Mesenchymal stem cell (in vitro differentiated cells and primary cell): Measurements from ENCODE around the gene HOXB6.
A peak's percentile ranks its signal among the peaks of the same experiment; 100 is the strongest.

ENCODE experiments used
- DNase-seq: peaks from one replicate; pipeline ENCODE4 v3.0.0-alpha.2; 2013
- H2AFZ ChIP-seq: one replicate; pipeline ENCODE4 v1.6.1; 2013; ENCODE audit warnings: low read depth, mild to moderate bottlenecking, control low read depth, inconsistent platforms, low read length, moderate library complexity
- H2AK5ac ChIP-seq: 2 replicates; pipeline ENCODE4 v1.6.1; 2013; ENCODE audit warnings: low read length, moderate library complexity, mild to moderate bottlenecking, inconsistent platforms; ENCODE audit not compliant: severe bottlenecking
- H2BK120ac ChIP-seq: one replicate; pipeline ENCODE4 v1.6.1; 2013; ENCODE audit warnings: low read depth, mild to moderate bottlenecking, inconsistent platforms, low read length, moderate library complexity
- H2BK12ac ChIP-seq, 2 experiments: one replicate each; pipeline ENCODE4 v1.6.1; 2013; ENCODE audit warnings: inconsistent platforms in 2 of 2, low read length in 2 of 2, mild to moderate bottlenecking in 2 of 2, moderate library complexity in 2 of 2, control low read depth in 1 of 2
- H2BK15ac ChIP-seq: one replicate; pipeline ENCODE4 v1.6.1; 2013; ENCODE audit warnings: mild to moderate bottlenecking, low read depth, inconsistent platforms; ENCODE audit not compliant: poor library complexity, severe bottlenecking
- H2BK5ac ChIP-seq: 2 replicates; pipeline ENCODE4 v1.6.1; 2013; ENCODE audit warnings: low read depth, mild to moderate bottlenecking, low read length, control low read depth, inconsistent platforms; ENCODE audit not compliant: poor library complexity, severe bottlenecking
- H3K14ac ChIP-seq, 2 experiments: one replicate each; pipeline ENCODE4 v1.6.1; 2013; ENCODE audit warnings: inconsistent platforms in 2 of 2, low read length in 2 of 2, control low read depth in 1 of 2, mild to moderate bottlenecking in 1 of 2, moderate library complexity in 1 of 2
- H3K18ac ChIP-seq, 2 experiments: one replicate each; pipeline ENCODE4 v1.6.1; 2013; ENCODE audit warnings: inconsistent platforms in 2 of 2, low read length in 2 of 2, control low read depth in 1 of 2, low read depth in 1 of 2, mild to moderate bottlenecking in 1 of 2
- H3K23ac ChIP-seq, 2 experiments: one replicate each; pipeline ENCODE4 v1.6.1; 2013; ENCODE audit warnings: inconsistent platforms in 2 of 2, low read length in 2 of 2, mild to moderate bottlenecking in 2 of 2, moderate library complexity in 2 of 2, control low read depth in 1 of 2
- H3K27ac ChIP-seq: 2 replicates; pipeline ENCODE4 v1.5.1; 2013; ENCODE audit warnings: mild to moderate bottlenecking, moderate library complexity, low read length, control low read depth, inconsistent platforms; ENCODE audit not compliant: poor library complexity, severe bottlenecking
- H3K27me3 ChIP-seq, 2 experiments: 2 replicates each; pipeline versions ENCODE4 v1.6.1 to v1.7.0; 2013; ENCODE audit warnings: low read length in 2 of 2, mild to moderate bottlenecking in 2 of 2, moderate library complexity in 2 of 2, control low read depth in 1 of 2, inconsistent platforms in 1 of 2; ENCODE audit not compliant: control insufficient read depth in 1 of 2, insufficient read depth in 1 of 2
- H3K36me3 ChIP-seq, 2 experiments: 2 replicates each; pipeline versions ENCODE4 v1.6.1 to v1.7.0; 2013; ENCODE audit warnings: low read length in 2 of 2, control low read depth in 1 of 2, inconsistent platforms in 1 of 2, low read depth in 1 of 2, mild to moderate bottlenecking in 1 of 2; ENCODE audit not compliant: insufficient read depth in 2 of 2, control insufficient read depth in 1 of 2
- H3K4ac ChIP-seq, 2 experiments: one replicate each; pipeline ENCODE4 v1.6.1; 2013; ENCODE audit warnings: inconsistent platforms in 2 of 2, low read length in 2 of 2, mild to moderate bottlenecking in 2 of 2, moderate library complexity in 2 of 2, control low read depth in 1 of 2, low read depth in 1 of 2
- H3K4me1 ChIP-seq: 2 replicates; pipeline ENCODE4 v1.6.1; 2013; ENCODE audit warnings: low read depth, low read length, control low read depth; ENCODE audit not compliant: control insufficient read depth, insufficient read depth
- H3K4me2 ChIP-seq: 2 replicates; pipeline ENCODE4 v1.6.1; 2013; ENCODE audit warnings: low read length, mild to moderate bottlenecking, inconsistent platforms; ENCODE audit not compliant: poor library complexity, severe bottlenecking
- H3K4me3 ChIP-seq, 2 experiments: 2 replicates each; pipeline versions ENCODE4 v1.5.1 to v1.7.0; 2013; ENCODE audit warnings: low read length in 2 of 2, mild to moderate bottlenecking in 2 of 2, control low read depth in 1 of 2, low read depth in 1 of 2; ENCODE audit not compliant: insufficient read depth in 1 of 2
- H3K79me1 ChIP-seq: replicated peaks from 2 replicates; pipeline ENCODE4 v1.6.1; 2013; ENCODE audit warnings: mild to moderate bottlenecking, control low read depth, low read length, inconsistent platforms; ENCODE audit not compliant: poor library complexity, severe bottlenecking
- H3K9ac ChIP-seq: 2 replicates; pipeline ENCODE4 v1.7.0; 2013; ENCODE audit warnings: mild to moderate bottlenecking, low read length, moderate library complexity
- H3K9me3 ChIP-seq: 2 replicates; pipeline ENCODE4 v1.7.0; 2013; ENCODE audit warnings: mild to moderate bottlenecking, low read length; ENCODE audit not compliant: control insufficient read depth
- H4K8ac ChIP-seq: one replicate; pipeline ENCODE4 v1.6.1; 2013; ENCODE audit warnings: inconsistent platforms, mild to moderate bottlenecking, low read length, moderate library complexity
- H4K91ac ChIP-seq: one replicate; pipeline ENCODE4 v1.6.1; 2013; ENCODE audit warnings: mild to moderate bottlenecking, low read length, inconsistent platforms
- WGBS: methylation state at CpG from one replicate; pipeline ENCODE4 v1.1.7; 2013; ENCODE audit warnings: mixed read lengths; 5-methylcytosine and 5-hydroxymethylcytosine counted together

HOXB6 gene

GRCh38 chr17:48640858-48641180 is 36.0 kb upstream of the HOXB6 start:
- H3K9me3 ChIP-seq, result no peaks in the 10 kb centered on the region
- H2AFZ ChIP-seq, result no peak overlapping the region
- H4K91ac ChIP-seq, result no peak overlapping the region
- peaks cover 99 to 100% of the 10 kb centered on the region in 2 experiments for H3K27me3 ChIP-seq
- H2BK12ac ChIP-seq, result no peak overlapping the region
- no peak overlapping the region for H2AK5ac ChIP-seq
- H3K27ac ChIP-seq, result no peak overlapping the region
- no peaks in the 10 kb centered on the region for H3K36me3 ChIP-seq
- no peak overlapping the region for H3K14ac ChIP-seq
- H3K4me2 ChIP-seq, result no peak overlapping the region
- no peak for DNase-seq
- H4K8ac ChIP-seq, result no peak overlapping the region
- H2BK15ac ChIP-seq, result no peak overlapping the region
- peaks cover 4% of the 10 kb centered on the region for H3K4me1 ChIP-seq
- H3K4ac ChIP-seq, result no peak overlapping the region
- no peak overlapping the region for H3K9ac ChIP-seq
- no CpG with 5 or more reads among the region's 1 CpG for WGBS
- no peaks in the 10 kb centered on the region for H3K79me1 ChIP-seq
- no peak overlapping the region for H3K18ac ChIP-seq
- H2BK5ac ChIP-seq, result no peak overlapping the region
- no peak overlapping the region for H3K4me3 ChIP-seq
- H2BK120ac ChIP-seq, result no peak overlapping the region
- no peak overlapping the region for H3K23ac ChIP-seq

- 35% methylated on average over 2 of the region's 6 CpGs for WGBS
These were observed 35.4 kb upstream of the HOXB6 start for GRCh38 chr17:48639982-48640857.

GRCh38 chr17:48639136-48639535 is 34.4 kb upstream of the HOXB6 start:
- no peak overlapping the region for H2BK15ac ChIP-seq
- DNase-seq, result no peak
- H2BK5ac ChIP-seq, result no peak overlapping the region
- H3K18ac ChIP-seq, result peak overlapping the region in 1 of 2 experiments; percentile 77
- peak overlapping the region in 1 of 2 experiments; percentile 28 for H3K14ac ChIP-seq
- H4K8ac ChIP-seq, result no peak overlapping the region
- no peak overlapping the region for H3K27ac ChIP-seq
- H3K9me3 ChIP-seq, result no peaks in the 10 kb centered on the region
- peaks cover 99 to 100% of the 10 kb centered on the region in 2 experiments for H3K27me3 ChIP-seq
- H3K36me3 ChIP-seq, result no peaks in the 10 kb centered on the region
- peak overlapping the region; percentile 85 for H4K91ac ChIP-seq
- no peak overlapping the region for H3K4me3 ChIP-seq
- H3K79me1 ChIP-seq, result no peaks in the 10 kb centered on the region
- H3K4ac ChIP-seq, result peak overlapping the region; percentile 76 to 85
- no peak overlapping the region for H3K4me2 ChIP-seq
- H2AK5ac ChIP-seq, result no peak overlapping the region
- peaks cover 4% of the 10 kb centered on the region for H3K4me1 ChIP-seq
- H2BK12ac ChIP-seq, result peak overlapping the region; percentile 14 to 71
- no peak overlapping the region for H3K9ac ChIP-seq
- WGBS, result 72% methylated on average over 5 of the region's 5 CpGs
- no peak overlapping the region for H2AFZ ChIP-seq
- peak overlapping the region in 1 of 2 experiments; percentile 47 for H3K23ac ChIP-seq
- H2BK120ac ChIP-seq, result peak overlapping the region; percentile 43

More at GRCh38 chr17:48639982-48640857, 35.4 kb upstream of the HOXB6 start:
- H3K4me3 ChIP-seq, result no peak overlapping the region
- no peaks in the 10 kb centered on the region for H3K9me3 ChIP-seq
- H3K9ac ChIP-seq, result no peak overlapping the region
- no peak overlapping the region for H2BK5ac ChIP-seq
- H2AK5ac ChIP-seq, result no peak overlapping the region
- H3K4ac ChIP-seq, result no peak overlapping the region
- H3K27ac ChIP-seq, result no peak overlapping the region
- H3K18ac ChIP-seq, result no peak overlapping the region
- no peak overlapping the region for H2BK15ac ChIP-seq
- H4K8ac ChIP-seq, result no peak overlapping the region
- H3K79me1 ChIP-seq, result no peaks in the 10 kb centered on the region
- no peaks in the 10 kb centered on the region for H3K36me3 ChIP-seq
- no peak overlapping the region for H3K14ac ChIP-seq
- H3K4me1 ChIP-seq, result peaks cover 4% of the 10 kb centered on the region
- H3K4me2 ChIP-seq, result no peak overlapping the region
- H3K23ac ChIP-seq, result no peak overlapping the region
- no peak overlapping the region for H4K91ac ChIP-seq
- H2BK120ac ChIP-seq, result no peak overlapping the region
- H2BK12ac ChIP-seq, result peak overlapping the region in 1 of 2 experiments; percentile 47
- peaks cover 99 to 100% of the 10 kb centered on the region in 2 experiments for H3K27me3 ChIP-seq
- peak; percentile 50 for DNase-seq
- H2AFZ ChIP-seq, result no peak overlapping the region

GRCh38 chr17:48637323-48638260 is 32.8 kb upstream of the HOXB6 start:
- Histone ChIP-seq H3K27me3 (peaks cover 99 to 100% of the 10 kb centered on the region in 2 experiments), H3K4me1 (peaks cover 9% of the 10 kb centered on the region), H3K18ac (peak overlapping the region in 1 of 2 experiments; percentile 56), H3K27ac (no peak overlapping the region), H2AK5ac (no peak overlapping the region), H3K9me3 (no peaks in the 10 kb centered on the region), H3K14ac (peak overlapping the region in 1 of 2 experiments; percentile 30), H4K8ac (peak overlapping the region; percentile 61), H3K4me3 (no peak overlapping the region), H3K36me3 (no peaks in the 10 kb centered on the region), H4K91ac (no peak overlapping the region), H3K4ac (peak overlapping the region; percentile 24 to 46), H2AFZ (no peak overlapping the region), H2BK12ac (peak overlapping the region in 1 of 2 experiments; percentile 63), H2BK15ac (no peak overlapping the region), H3K23ac (no peak overlapping the region), H3K79me1 (no peaks in the 10 kb centered on the region), H2BK5ac (no peak overlapping the region), H3K9ac (no peak overlapping the region), H2BK120ac (no peak overlapping the region), H3K4me2 (no peak overlapping the region)
- peak; percentile 99 for DNase-seq
- 35% methylated on average over 14 of the region's 18 CpGs for WGBS
